Stimulated activated CD8-positive, alpha-beta memory T cell treated with anti-CD3 and anti-CD28 coated beads, Interleukin-7, amount 100 ng/mL, for 24 hours (primary cell): Measurements from ENCODE around the gene LEP.
"Not testable (repeated sequence)": the region's sequence is repeated elsewhere in the genome, so short reads cannot be mapped to it uniquely, and the experiment has no call there.

ENCODE experiments used
- DNase-seq: peaks from one replicate; pipeline ENCODE4 v3.0.0-alpha.2; 2020; ENCODE audit warnings: low read depth

LEP gene

GRCh38 chr7:128271942-128272481 is 30.9 kb downstream of the LEP start:
- DNase-seq = no peak

DNA sequence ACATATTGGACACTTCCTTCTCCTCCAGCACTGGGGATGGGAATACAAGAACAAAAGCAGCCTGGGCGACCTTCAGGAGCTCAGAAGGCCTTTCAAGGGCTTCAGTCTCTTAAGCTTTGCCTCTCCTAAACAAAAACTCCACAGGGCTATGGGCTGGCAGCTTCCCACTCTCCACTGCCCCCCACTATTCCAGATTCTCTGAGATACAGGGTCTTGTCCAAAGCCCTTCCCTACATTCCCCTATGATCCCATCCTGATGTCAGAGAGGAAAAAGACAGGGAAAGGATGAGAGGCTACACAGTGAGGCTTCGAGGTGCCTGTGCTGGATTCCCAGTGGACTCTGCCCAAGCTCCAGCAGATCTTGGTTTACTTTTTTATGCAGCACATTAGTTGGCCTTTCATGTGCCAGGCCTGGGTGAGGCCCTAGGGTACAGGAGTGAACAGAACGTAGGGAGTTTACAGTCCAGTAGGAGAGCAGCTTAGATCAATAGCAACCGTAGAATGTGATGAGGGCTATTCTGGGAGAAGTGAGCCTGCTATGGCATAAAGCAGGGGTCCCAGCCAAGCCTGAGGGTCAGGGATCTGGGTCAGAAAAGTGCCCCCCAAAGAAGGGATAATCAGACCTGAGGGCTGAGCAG is 33.3 kb downstream of the LEP start:
- no peak for DNase-seq

- no peak for DNase-seq
Measured at GRCh38 chr7:128274884-128275603, 34.0 kb downstream of the LEP start.

DNA sequence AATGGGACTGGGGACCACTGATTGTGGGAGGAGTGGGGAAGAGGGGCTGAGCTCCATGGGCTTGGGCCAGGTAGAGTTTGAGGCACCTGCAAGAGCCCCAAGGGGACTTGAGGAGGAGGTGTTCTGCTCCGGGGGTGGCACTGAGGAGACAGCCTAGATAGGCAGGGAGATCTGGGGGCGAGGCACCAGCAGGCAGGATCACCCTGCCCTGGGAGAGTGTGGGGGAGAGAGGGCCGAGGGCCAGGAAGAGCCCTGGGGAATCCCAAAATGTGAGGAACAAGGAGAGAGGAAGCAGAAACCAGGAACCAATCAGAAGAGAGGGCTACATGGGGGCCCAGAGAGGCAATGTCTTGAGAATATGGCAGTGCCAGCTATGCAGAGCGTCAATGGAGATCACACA is 34.6 kb downstream of the LEP start:
- no peak for DNase-seq

GRCh38 chr7:128278366-128278765 is 37.3 kb downstream of the LEP start:
- DNase-seq = no peak

DNA sequence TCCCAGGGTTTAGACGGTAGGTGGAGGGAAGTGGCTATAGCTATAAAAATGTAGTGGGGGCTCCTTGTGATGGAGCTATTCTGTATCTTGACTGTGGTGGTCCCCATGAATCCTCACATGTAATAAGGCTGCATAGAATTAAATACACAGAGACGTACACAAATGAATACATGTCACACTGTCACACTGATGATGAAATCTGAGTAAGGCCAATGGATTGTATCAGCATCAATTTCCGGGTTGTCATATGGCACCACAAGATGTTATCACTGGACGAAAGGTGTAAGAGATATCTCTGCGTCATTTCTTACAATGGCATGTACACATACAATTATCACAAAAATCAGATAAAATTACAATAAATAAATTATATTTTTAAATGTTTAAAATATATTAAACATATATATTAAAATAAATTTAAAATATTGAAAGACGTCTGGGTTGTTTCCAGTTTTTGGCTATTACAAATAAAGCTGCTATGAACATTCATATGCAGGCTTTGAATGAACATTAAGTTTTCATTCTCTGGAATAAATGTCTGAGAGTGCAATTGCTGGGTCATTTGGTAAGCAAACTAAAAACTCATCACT is 38.1 kb downstream of the LEP start:
- DNase-seq = no peak

DNA sequence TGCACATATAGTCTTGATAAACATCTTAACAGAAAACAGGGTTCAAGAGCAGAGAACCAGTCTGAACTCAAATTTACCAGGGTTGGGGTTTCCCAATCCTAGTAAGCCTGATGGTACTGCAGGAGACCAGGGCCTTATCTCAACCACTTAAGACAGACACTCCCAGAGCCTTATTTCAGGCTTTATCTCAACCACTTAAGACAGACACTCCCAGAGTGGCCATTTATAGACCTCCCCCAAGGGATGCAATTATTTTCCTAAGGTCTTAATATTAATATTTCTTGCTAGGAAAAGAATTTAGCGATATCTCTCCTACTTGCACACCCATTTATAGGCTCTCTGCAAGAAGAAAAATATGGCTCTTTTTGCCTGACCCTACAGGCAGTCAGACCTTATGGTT is 39.4 kb downstream of the LEP start:
- DNase-seq = not testable (repeated sequence)

DNA sequence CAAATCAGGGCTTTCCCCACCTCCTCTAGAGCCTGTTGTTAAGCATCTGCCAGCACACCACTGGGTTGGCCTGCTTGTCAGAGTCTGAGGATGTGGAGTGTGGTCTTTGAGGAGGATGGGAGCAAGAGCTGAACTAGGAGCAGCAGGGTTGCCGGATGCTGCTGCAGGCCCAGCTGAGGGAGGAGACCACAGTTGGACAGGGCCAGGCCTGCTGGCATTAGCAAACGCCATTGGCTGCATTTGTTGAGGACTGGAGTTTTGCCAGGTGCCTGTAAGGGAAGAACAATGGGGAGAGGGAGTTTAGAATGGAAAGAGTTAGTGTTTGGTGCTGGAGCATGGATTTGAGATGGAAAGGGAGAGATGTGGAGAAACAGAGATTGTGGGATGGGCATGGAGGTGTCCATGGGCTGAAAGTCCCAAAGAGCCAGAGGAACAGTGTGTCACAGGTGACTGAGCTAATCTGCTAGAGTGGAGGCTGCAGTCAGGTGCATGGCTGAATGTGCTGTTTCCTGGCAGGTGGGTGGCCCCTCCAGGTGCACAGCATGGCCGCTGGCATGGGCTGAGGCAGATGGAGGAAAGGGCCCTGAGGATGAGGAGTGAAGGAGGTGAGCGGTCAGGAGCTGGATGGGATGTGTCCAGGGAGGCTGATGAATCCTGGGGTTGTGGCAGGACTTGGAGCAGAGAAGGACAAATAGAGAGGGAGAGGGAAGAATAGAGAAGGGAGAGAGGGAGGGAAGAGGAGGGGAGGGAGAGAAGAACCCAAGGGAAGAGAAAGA is 40.7 kb downstream of the LEP start:
- no peak for DNase-seq

- DNase-seq = no peak
Measured at GRCh38 chr7:128284102-128284501, 43.0 kb downstream of the LEP start.

GRCh38 chr7:128287556-128287955 is 46.5 kb downstream of the LEP start:
- DNase-seq = no peak

DNA sequence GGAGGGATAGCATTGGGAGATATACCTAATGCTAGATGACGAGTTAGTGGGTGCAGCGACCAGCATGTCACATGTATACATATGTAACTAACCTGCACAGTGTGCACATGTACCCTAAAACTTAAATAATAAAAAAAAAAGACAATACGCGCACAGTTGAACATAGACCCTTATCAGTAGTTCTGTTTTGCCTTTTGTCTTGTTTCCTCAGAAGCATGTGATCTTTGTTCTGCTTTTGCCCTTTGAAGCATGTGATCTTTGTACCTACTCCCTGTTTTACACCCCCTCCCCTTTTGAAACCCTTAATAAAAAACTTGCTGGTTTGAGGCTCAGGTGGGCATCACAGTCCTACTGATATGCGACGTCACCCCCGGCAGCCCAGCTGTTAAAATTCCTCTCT is 56.9 kb downstream of the LEP start:
- not testable (repeated sequence) for DNase-seq

- no peak for DNase-seq
Measured at GRCh38 chr7:128299109-128299607, 58.1 kb downstream of the LEP start.

DNA sequence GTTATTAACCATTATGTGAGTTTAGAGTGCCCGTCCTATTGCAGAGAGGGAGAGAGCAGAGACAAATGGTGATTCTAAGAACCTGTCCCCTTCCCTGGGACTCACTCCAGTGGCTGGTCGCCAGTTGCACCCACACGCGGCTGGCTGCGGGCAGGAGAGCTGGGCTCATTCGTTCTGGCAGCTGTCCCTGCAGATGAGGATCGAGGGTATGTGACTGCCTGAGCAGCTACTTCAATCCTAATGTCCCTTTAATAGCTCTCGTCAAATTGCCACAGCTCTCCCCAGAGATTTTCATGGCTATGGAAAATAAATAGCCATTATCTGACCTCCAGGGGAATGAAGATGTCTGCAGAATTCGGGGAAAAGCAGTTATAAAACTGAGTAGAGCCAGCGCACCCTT is 61.1 kb downstream of the LEP start:
- DNase-seq = no peak

GRCh38 chr7:128303133-128303532 is 62.1 kb downstream of the LEP start:
- no peak for DNase-seq

DNA sequence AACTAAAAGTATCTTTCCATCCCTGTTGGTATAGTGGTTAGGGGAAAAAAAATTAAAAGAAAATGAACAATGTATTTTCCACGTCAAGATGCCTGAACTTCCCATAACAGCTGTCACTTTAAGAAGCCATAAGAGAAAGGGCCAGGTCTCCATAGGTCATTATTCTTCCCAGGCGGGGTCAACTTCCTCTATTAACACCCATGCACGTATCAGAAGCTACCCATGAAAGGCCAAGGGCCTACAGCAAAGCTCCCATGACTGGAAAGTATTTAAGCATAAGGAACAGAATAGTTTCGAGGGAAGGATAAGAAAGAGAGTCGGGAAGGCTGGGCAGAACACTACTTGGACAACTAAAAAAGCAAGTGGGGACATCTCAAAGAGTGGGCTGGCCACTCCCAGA is 62.6 kb downstream of the LEP start:
- no peak for DNase-seq

DNA sequence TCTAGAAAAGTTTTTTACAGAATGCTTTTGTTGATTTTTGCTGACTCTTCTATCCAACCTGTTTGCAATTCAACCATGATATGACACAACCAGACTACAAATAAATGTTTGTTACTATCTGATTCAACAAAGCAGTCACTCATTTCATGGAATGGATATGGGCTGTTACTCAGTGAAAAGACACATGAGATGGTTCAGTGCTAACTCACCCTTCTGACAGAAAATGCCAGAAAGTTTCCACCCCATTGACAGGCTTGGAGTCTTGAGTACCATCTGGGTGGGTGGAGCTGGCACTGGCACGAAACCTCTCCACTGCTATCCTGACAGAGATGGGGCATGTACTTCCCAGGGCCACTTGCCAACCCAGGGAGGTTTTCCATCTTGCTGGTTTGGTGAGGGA is 63.1 kb downstream of the LEP start:
- no peak for DNase-seq

DNA sequence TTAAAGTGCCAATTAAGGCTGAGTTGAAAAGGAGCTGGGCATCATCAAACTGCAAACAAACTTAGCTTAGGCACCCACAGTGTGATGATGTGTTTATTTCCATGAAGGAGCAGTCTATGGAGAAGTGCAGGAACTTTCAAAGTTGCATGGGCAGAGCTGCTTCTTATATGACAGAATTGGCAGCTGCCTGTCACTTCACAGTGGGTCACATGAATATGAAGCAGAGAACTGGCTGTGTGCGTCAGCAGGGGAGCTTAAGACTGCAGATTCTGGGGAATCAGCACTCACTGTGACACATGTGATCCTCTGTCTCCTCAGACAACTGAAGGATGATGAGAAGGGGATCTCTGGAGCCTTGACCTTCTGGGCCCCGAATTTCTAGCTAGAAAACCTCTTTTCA is 66.0 kb downstream of the LEP start:
- DNase-seq = no peak
